ENCODE data around the gene KLF6. TPM values are rescaled to one million over a fixed set of nuclear protein-coding genes. Genes with fewer than 3 reads are reported as not detected.

KLF6 gene
- total RNA-seq, 1 donor from 2014 or later, result 319 TPM

GRCh38 chr10:3747248-3747960 lies 37.6 kb downstream of the KLF6 start:
- TF ChIP-seq EZH2 (IDR thresholded peaks at IDR 0.05; ENCODE audit: insufficient read depth, low read length) (no peak), CTCF (IDR thresholded peaks at IDR 0.05; ENCODE audit: insufficient read depth, low read depth, low read length) (no peak)
- FAIRE-seq (no peak), DNase-seq (ENCODE audit: low read depth) (no peak)
- Histone ChIP-seq H3K9me3 (ENCODE audit: insufficient read depth, low read depth, low read length) (no peaks in the 10 kb centered on the region), H3K4me2 (ENCODE audit: low read length) (no peak overlapping the region), H4K20me1 (ENCODE audit: insufficient read depth, low read length) (no peaks in the 10 kb centered on the region), H3K79me2 (ENCODE audit: insufficient read depth, low read length) (no peaks in the 10 kb centered on the region), H3K27me3 (ENCODE audit: insufficient read depth, low read length) (no peaks in the 10 kb centered on the region), H2AFZ (ENCODE audit: low read depth, low read length) (no peak overlapping the region), H3K4me3 (ENCODE audit: insufficient read depth, low read depth, low read length) (no peak overlapping the region), H3K4me1 (ENCODE audit: insufficient read depth, low read length) (peaks cover 8% of the 10 kb centered on the region), H3K27ac (ENCODE audit: low read depth, low read length) (no peak overlapping the region), H3K9ac (ENCODE audit: low read length) (no peak overlapping the region), H3K36me3 (ENCODE audit: insufficient read depth, low read length) (no peaks in the 10 kb centered on the region)
- Mint-ChIP-seq H3K9me3 (ENCODE audit: unreplicated experiment) (no peaks in the 10 kb centered on the region), H3K27ac (ENCODE audit: unreplicated experiment) (no peak overlapping the region), H3K27me3 (ENCODE audit: low read depth, unreplicated experiment) (peaks cover 9% of the 10 kb centered on the region), H3K36me3 (ENCODE audit: low read depth, unreplicated experiment) (no peaks in the 10 kb centered on the region), H3K4me3 (ENCODE audit: unreplicated experiment) (no peak overlapping the region), H3K4me1 (ENCODE audit: low read depth, unreplicated experiment) (peaks cover 14% of the 10 kb centered on the region)

- Mint-ChIP-seq H3K27ac (ENCODE audit: unreplicated experiment) (no peak overlapping the region), H3K36me3 (ENCODE audit: low read depth, unreplicated experiment) (no peaks in the 10 kb centered on the region), H3K4me1 (ENCODE audit: low read depth, unreplicated experiment) (peaks cover 14% of the 10 kb centered on the region), H3K27me3 (ENCODE audit: low read depth, unreplicated experiment) (peaks cover 9% of the 10 kb centered on the region), H3K4me3 (ENCODE audit: unreplicated experiment) (no peak overlapping the region), H3K9me3 (ENCODE audit: unreplicated experiment) (no peaks in the 10 kb centered on the region)
- Histone ChIP-seq H3K4me3 (ENCODE audit: insufficient read depth, low read depth, low read length) (no peak overlapping the region), H3K4me1 (ENCODE audit: insufficient read depth, low read length) (peaks cover 8% of the 10 kb centered on the region), H2AFZ (ENCODE audit: low read depth, low read length) (no peak overlapping the region), H3K9ac (ENCODE audit: low read length) (no peak overlapping the region), H3K36me3 (ENCODE audit: insufficient read depth, low read length) (no peaks in the 10 kb centered on the region), H3K79me2 (ENCODE audit: insufficient read depth, low read length) (no peaks in the 10 kb centered on the region), H3K27me3 (ENCODE audit: insufficient read depth, low read length) (no peaks in the 10 kb centered on the region), H3K27ac (ENCODE audit: low read depth, low read length) (no peak overlapping the region), H3K9me3 (ENCODE audit: insufficient read depth, low read depth, low read length) (no peaks in the 10 kb centered on the region), H4K20me1 (ENCODE audit: insufficient read depth, low read length) (no peaks in the 10 kb centered on the region), H3K4me2 (ENCODE audit: low read length) (no peak overlapping the region)
- FAIRE-seq (no peak), DNase-seq (ENCODE audit: low read depth) (no peak)
- TF ChIP-seq EZH2 (IDR thresholded peaks at IDR 0.05; ENCODE audit: insufficient read depth, low read length) (no peak), CTCF (IDR thresholded peaks at IDR 0.05; ENCODE audit: insufficient read depth, low read depth, low read length) (no peak)
Observed at GRCh38 chr10:3746634-3747033, 38.4 kb downstream of the KLF6 start.

- Histone ChIP-seq H3K4me2 (ENCODE audit: low read length) (no peak overlapping the region), H2AFZ (ENCODE audit: low read depth, low read length) (no peak overlapping the region), H3K4me3 (ENCODE audit: insufficient read depth, low read depth, low read length) (no peak overlapping the region), H3K27ac (ENCODE audit: low read depth, low read length) (no peak overlapping the region), H3K36me3 (ENCODE audit: insufficient read depth, low read length) (no peaks in the 10 kb centered on the region), H3K9me3 (ENCODE audit: insufficient read depth, low read depth, low read length) (no peaks in the 10 kb centered on the region), H3K4me1 (ENCODE audit: insufficient read depth, low read length) (peaks cover 11% of the 10 kb centered on the region), H3K27me3 (ENCODE audit: insufficient read depth, low read length) (no peaks in the 10 kb centered on the region), H3K79me2 (ENCODE audit: insufficient read depth, low read length) (no peaks in the 10 kb centered on the region), H4K20me1 (ENCODE audit: insufficient read depth, low read length) (no peaks in the 10 kb centered on the region), H3K9ac (ENCODE audit: low read length) (no peak overlapping the region)
- FAIRE-seq, result no peak
- Mint-ChIP-seq H3K27me3 (ENCODE audit: low read depth, unreplicated experiment) (peaks cover 9% of the 10 kb centered on the region), H3K4me1 (ENCODE audit: low read depth, unreplicated experiment) (peaks cover 13% of the 10 kb centered on the region), H3K36me3 (ENCODE audit: low read depth, unreplicated experiment) (no peaks in the 10 kb centered on the region), H3K4me3 (ENCODE audit: unreplicated experiment) (no peak overlapping the region), H3K9me3 (ENCODE audit: unreplicated experiment) (no peaks in the 10 kb centered on the region), H3K27ac (ENCODE audit: unreplicated experiment) (no peak overlapping the region)
- DNase-seq (ENCODE audit: low read depth), result no peak
- TF ChIP-seq EZH2 (IDR thresholded peaks at IDR 0.05; ENCODE audit: insufficient read depth, low read length), result no peak
- no peak for TF ChIP-seq CTCF (IDR thresholded peaks at IDR 0.05; ENCODE audit: insufficient read depth, low read depth, low read length)
Observed at GRCh38 chr10:3745521-3745920, 39.5 kb downstream of the KLF6 start.

All from astrocyte (in vitro differentiated cells and primary cell).